HG02870 (cell line): Measurements from ENCODE around the gene SLC26A9.

Source experiments
- ATAC-seq: cut with Tn5 transposase; IDR thresholded peaks from one replicate; pipeline ENCODE4 v1.9.1; 2021; ENCODE audit warnings: mild to moderate bottlenecking, moderate library complexity; ENCODE audit not compliant: unreplicated experiment

SLC26A9 gene

DNA sequence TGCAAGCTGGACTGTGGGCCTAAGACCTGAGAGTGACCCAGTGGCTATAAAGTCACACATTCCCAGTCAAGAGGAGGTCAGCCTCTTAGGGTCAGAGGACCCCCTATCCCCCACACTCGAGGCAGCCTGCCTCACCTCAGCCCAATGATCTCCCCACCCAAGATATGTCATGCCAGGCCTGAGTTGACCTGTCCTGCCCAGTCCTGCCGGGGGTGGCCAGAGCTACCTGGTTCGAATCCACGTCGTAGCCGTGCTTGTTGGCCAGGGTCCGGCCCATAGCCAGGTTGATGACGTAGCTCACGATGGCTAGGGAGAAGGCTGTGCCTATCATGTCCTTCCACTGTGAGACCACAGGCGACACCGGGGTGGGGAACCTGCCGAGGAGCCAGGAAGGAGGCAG is 15.6 kb downstream of the SLC26A9 start:
- no peak for ATAC-seq

DNA sequence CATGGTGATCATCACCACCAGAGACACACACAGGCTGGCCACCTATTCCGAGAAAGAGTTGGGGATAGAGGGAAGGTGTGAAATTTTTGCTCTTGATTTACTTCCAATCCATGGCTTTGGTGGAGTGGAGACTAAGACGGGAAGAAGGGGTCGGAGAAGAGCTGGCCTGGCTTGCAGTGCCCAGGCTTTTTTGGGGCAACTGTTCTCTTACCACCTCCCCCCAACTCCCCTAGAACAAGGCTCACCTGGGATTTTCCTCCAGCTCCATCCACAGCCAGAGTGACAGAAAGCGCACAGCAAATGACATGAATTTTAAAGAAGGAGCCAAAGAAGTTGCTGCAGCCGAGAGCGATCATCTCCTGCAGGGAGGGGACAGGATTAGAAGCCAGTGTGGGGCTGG is 16.0 kb downstream of the SLC26A9 start:
- no peak for ATAC-seq

DNA sequence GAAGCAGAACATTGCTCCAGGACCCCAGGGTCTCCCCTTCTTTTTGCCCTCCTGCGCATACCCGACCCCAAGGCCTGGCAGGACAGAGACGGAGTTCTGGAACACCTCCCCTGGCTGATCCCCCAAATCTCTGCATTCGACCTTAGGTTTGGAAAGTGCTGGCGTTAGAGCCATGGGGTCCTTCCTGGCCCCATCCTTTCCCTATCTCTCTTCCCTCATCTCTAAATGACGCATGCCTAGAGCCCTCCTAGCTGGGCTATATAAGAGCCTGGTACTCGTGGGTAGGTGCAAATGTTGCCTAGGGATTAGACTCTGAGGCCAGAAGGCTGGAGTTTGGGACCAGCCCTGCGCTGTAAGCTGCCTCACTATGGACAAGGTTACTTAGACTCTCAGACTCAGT is 16.6 kb downstream of the SLC26A9 start:
- ATAC-seq, result no peak

DNA sequence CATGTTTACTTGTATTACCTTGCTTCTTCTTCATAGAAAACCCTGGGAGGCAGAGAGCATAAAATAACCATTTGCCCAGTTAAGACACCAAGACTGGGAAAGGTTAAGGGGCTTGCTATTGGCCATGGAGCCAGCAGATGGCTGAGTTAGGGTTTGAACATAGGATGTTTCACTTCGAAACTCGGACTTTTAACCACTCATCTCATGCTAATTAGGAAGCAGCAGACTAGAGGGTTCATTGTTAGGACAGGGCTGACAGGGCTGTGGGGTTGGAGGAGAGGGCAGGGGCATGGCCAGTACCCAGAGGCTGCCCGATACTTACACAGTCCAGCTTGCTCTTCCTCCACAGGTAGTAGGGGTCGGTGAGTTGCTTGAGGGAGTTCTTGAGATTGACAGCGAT is 17.0 kb downstream of the SLC26A9 start:
- no peak for ATAC-seq

DNA sequence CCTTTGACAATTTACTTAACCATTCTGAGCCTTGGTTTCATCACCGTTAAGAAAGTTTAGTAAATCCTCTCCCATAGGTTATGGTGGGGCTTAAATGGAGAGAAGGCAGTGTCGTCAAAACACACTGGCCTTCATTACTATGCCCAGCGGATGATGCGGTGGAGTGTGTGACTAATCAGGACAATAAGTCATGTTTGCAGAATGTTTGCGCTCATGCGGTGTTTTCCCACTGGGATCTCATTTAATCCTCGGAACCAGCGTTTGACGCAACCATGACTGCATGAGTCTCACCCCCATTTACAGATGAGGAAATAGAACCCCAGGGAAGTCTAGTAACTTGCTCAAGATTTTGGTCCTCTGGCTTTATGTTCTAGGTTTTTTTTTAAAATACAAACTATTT is 17.5 kb downstream of the SLC26A9 start:
- ATAC-seq, result no peak

DNA sequence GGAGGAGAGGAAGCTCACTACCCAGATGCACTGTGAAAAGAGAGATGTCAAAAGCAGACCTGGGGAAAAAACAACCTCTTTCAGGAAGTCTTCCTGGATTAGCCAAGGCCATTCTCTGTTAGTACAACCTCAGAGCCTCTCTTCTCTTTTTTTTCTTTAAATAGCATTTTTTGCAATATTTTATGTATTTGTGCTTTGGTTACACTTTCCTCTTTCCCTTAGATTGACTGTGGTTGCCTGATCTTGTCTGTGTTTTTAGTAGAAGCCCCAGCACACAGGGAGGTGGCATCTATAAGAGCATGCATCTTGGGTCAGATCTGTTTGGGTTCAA is 18.8 kb downstream of the SLC26A9 start:
- ATAC-seq, result no peak

DNA sequence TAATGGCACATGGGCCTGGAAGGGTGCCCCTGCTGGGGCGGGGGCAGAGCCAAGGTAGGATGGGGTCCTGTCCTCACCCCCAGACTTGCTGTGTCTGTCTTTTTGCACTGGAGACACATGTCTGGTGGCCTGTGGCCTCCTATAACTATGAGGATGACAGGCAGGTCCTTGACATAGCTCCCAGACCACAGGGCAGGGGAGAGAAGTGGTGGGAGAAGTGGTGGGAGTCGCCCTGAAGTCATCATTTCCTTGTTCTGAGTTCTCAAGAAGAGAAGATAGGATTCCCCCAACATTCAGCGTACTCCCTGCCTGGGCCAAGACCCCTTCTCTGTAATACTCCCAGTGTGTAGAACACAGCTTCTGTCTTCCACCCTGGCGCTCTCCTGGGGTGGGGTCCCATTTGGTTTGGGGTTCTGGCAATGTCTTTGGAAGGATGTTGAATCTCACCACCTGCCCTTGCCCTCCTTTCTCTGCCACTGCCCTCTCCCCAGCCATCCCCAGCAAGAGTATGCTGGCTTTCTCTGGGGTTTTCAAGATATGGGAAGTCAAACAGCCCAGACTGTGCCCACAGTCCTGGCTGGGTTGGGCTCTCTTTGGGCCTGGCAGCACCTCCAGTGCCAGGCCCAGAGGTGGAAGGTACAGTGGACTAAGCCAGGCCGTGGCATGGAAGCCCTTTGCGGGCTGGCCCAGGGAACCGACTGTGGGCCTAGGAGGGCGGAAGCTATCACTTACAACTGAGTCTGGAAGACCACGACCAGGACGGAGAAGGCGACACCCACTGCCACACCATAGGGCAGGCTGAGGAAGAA is 19.4 kb downstream of the SLC26A9 start:
- ATAC-seq, result no peak

DNA sequence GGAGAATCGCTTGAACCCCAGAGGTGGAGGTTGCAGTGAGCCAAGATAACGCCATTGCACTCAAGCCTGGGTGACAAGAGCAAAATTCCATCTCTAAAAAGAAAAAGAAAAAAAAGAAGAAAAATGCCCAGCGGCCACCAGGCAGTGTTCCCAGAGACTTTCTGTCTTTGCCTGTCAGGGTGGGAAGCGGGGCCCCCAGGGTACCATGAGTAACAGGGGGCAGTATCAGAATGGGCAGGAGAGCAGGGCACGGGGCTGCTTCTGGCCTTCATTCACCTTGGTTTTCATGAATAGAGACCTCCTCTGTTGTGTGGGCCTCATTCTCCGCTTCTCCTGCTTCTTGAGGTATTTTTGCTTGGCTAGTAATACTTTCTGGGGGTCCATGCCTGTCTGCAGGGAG is 20.4 kb downstream of the SLC26A9 start:
- no peak for ATAC-seq

DNA sequence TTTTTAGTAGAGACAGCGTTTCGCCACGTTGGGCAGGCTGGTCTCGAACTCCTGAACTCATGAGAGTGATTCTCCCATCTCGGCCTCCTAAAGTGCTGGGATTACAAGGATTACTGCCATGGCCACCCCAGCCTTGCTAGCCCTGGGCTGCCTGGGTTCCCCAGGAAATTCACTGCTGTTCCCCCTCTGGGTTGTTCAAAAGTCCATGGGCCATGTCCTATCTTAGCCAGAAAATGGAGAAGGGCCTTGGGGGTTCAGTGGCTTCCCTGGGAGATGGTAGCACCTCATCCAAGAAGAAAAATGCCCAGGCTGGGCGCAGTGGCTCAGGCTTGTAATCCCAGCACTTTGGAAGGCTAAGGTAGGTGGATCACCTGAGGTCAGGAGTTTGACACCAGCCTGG is 20.9 kb downstream of the SLC26A9 start:
- no peak for ATAC-seq

DNA sequence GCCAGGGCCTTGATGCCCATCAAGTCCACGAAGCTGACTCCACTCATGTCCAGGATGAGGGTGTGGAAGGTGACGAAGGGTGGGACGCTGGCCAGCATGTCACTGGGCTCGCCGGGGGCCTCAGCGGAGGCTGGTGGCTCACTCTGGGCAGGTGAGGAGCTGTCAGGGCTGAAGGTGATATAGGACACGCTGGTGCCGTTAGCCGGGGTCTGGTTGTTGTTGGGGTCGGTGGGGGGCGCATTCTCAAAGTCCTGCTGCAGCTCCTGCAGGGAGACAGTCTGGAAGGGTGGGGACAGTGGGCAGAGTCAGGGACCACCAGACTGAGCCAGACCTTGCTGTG is 21.7 kb downstream of the SLC26A9 start:
- no peak for ATAC-seq

DNA sequence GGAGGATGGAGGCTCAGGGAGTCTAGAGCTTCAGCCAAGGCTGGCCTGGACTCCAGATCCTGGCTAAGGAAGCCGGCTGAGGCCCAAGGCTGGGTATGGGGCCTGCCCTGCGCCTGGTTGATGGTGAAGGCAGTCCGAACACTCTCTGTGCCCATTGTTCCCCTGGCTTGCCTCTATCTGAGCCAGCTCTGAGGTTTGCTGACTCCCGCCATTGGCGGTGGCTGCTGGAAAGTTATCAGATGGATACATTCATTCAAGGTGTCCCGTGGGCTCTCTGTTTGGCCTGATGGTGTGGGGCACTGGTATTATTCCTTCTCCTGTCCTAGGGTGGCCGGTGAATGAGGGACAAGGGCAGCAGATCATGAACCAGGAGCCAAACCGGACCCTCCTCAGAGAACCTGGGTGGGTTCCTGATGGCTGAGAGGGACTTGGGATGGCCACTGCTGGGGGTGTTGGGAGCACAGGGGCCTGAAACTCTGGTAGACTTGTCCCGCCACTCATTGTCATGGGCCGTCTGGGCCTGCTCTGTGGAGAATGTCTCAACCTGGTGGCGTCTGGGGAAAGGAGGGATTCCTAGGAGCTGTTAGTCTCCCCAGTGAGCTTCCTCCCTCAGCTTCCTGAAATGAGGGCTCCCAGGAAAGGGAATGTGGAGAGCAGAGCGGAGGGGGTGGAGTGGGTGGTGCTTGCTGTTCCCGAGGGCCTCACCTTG is 22.2 kb downstream of the SLC26A9 start:
- ATAC-seq, result no peak

DNA sequence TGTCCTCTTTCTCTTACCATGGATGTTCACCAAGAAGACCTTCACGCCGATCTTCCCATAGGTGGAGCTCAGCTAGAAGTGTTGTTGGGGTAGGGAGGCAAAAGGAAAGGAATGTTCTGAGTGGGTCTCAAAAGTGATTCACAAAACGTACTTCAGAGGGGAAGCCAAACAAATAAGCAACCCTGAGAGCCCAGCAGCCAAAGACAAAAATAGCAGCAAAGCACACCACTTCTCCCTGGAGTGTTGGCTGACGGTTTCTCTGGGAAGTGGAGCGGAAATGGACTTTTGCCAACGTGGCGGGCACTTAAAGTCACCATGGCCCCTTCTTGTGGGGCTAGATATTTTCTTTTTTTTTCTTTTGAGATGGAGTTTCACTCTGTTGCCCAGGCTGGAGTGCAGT is 23.1 kb downstream of the SLC26A9 start:
- ATAC-seq, result no peak

DNA sequence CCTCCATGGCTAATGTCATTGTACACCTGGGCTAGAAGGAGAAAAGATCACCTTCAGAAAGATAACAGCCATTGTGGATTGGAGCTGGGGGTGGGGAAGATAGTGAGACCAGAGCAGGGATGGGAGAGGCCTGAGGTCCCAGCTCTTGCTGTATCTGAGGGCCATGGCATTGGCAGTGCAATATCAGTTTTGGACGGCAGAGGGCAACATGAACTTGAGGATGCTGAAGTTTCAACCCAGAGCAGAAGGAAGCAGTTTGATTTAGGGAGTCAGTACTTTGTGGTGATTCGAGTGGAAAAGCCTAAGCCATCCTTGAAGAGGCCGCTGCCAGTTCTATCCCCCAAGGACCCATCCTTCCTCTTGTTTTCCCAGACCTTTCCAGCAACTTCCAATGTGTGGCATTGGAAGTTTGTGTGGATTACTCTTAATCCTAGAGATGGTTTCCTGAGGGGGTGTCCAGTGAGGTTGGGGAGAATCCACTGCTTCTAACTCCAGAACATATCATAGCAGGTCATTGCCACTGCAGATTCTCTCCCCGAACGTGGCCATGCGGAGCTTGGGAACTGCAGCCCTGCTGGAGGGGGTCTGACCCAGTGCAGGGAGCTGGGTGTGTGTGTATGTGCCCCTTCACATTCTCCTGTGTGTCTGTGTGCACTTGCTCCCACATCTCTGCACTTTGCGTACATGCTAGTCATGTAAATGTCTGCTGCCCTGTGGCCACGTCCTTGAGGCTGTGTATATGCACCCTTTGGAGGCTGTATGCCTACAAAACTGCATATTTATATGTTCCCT is 24.1 kb downstream of the SLC26A9 start:
- ATAC-seq, result no peak

DNA sequence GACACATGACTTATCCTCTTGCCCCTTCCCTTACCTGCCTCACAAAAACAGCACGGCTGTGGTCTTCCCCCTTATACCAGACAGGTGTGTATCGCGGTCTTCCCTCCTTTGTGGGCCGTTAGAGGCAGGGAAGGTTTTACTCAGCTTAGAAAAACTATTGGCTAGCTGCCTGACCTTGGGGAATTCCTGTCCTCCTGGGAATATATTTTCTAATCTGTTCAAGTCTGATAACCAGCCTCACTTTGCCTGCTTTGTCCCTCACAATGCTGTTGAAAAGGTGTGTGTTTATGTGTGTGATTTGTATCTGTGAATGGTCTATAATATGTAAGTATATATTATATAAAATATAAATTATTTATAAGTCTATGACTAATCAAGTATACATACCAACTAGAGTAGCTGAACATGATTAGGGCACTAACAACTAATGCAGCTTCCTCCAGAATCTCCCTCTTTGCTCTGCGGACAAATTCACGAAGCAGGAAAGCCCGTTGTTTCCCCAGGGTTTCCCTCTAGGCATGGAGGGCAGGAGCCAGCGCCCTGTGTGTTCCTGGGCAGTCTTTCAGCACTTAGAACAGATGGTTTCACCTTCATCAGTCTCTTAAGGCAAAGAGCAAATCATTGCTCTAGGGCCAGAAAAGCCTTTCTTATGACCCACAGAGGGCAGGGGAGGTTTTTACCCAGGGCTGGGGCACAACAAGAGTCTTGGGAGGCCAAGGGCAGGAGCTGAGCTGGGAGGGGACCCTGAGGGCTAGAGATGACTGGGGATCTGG is 25.6 kb downstream of the SLC26A9 start:
- ATAC-seq, result no peak

DNA sequence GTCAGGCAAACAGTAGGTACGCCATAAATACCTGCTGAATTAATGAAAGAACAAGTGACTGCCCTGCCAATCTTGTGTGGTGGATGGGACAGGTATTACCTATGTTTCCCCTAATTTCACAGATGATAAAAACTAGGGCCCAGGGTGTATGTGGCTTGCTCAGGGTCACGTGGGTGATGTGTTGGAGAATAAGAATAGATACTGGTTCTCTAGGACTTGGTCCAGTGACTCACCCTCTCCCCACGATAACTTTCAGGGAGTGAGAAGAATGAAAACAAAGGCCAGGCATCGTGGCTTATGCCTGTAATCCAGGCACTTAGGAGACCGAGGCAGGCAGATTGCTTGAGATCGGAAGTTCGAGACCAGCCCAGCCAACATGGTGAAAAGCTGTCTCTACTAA is 26.7 kb downstream of the SLC26A9 start:
- no peak for ATAC-seq

DNA sequence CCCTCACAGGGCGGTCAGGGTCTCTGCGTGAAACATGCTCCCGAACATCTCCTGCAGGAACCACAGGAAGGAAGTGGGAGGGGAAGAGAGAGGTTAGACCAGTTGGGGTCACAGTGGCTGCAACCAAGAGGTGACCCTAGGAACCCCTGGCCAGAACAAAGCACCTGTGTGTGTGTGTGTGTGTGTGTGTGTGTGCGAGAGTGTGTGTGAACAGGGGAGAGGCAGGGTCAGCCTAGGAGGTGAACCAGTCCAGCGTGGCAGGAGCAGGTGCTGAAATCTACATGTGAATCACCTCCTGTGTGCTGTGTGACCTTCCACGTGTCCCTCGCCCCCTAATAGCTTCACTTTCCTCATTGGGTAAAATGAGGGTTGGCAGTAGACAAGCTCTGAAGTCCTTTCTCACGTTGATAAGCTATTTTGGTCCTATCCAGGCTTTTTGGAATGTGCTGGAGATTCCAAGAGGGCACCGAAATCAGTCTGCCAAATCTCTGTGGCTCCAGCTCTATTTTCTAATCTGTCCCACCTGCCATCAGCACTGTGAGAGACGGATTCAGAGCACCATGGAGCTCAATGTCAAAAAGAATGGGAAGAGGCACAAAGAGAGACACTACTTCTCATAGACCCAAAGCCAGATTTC is 27.8 kb downstream of the SLC26A9 start:
- no peak for ATAC-seq

DNA sequence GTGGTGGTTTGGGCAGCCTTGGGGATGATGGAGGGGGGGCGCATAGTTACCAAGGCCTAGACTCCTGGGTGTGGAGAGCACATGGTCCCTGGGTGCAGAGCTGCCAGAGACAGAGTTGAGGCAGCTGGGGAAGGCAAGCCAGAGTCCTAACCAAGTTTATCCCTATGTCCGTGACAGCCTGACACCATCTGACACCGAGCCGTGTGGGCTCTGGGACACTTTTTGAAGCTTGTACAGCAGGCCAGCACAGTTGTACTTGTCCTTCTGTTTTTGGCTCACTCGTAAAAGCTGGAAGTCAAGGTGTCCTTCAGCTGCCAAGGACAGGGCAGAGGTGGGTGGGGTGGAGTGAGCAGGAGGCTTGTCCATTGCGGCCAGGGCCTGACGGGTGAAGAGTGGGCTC is 28.5 kb downstream of the SLC26A9 start:
- no peak for ATAC-seq

DNA sequence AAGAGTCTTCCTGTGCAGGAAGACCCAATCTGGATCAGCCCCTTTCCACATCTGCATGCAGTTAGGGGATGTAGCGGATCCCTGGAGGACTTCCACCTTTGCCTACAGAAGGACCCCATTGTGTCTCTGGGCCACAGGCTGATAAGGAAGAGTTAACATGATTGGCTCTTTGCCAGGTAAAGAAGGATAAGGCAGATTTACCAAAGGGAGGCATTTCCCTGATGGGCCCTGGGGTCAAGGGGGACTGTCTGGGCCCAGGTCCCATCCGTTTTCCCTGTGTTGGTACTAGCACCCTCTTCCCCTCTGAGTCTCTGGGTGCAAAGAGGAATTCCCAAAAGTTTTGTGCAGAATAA is 29.1 kb downstream of the SLC26A9 start:
- ATAC-seq, result no peak

DNA sequence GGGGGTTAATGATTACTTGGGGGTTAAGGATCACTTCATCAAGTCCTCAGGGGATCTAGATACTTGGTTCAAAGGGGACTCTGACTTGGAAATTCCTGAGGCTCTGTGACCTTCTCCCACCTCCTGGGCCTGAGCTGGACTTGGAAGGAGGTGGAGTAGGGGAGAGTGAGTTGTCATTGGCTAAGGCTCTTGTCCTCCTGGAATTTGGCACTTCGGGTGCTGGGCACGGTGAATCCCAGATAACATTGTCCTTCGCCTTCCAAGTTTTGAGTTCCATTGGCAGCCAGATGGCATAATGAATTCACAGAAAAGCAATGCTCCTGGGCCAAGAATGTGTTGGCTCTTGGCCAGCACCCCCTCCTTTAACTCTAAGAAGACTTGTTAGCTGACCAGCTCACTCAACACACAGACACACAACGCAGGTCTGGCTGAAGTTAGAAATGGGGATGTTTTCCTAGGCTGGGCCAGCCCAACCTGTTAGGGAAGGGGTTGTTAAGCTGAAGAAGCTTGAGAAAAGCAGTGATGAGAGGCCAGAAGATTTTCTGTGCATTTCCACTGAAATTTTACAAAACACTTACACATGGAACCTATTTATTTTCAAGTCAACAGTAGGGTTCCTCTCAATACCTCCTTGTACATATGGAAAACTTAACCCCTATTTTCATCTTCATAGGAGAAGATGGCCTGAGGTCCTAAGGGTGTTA is 29.7 kb downstream of the SLC26A9 start:
- ATAC-seq, result no peak

DNA sequence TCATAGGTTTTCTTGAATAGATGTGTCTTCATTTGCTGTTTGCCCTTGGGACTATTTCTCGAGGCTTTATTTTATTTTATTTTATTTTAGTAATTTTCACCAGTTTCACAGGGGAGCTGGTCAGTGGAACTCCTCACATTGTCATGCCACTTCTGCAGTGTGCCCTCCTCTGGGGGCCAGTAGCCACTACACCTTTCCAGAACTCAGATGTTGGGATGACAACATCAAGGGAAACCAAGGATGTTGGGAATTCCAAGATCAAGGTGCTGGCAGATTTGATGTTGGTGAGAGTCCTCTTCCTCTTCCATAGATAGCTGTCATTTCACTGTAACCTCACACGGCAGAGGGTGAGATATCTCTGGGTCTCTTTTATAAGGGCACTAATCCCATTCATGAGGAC is 35.5 kb downstream of the SLC26A9 start:
- no peak for ATAC-seq
